Stimulated activated CD4-positive, alpha-beta T cell treated with anti-CD3 and anti-CD28 coated beads, TNF-alpha, amount 100 ng/mL, for 4 hours (primary cell): ENCODE results near the gene CWC25.
A peak's percentile ranks its signal among the peaks of the same experiment; 100 is the strongest.
"Not testable (repeated sequence)": the region's sequence is repeated elsewhere in the genome, so short reads cannot be mapped to it uniquely, and the experiment has no call there.

Experiments
- DNase-seq, 3 experiments: peaks; one replicate each; pipeline ENCODE4 v3.0.0-alpha.2; 2020; ENCODE audit warnings: low read depth in 3 of 3

CWC25 gene

DNA sequence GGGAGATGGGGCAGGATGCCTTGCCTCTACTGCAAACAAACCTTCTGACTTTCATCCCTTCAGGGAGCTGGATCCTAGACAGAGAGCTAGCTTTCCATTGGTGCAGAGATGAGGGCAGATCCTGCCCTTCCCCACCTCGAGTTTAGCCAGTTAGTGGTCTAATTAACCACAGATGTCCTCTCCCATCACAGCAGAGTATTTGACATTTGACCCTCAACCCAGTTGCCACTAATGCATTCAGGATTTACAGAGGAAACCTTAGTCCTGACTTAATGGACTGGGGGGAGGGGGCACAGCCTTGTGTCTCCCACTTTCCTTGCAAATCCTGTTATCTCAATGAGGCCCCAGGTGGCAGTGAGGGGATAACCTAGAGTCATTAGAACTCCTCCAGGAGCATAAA lies 35.9 kb downstream of the CWC25 start:
- DNase-seq, result no peak

DNA sequence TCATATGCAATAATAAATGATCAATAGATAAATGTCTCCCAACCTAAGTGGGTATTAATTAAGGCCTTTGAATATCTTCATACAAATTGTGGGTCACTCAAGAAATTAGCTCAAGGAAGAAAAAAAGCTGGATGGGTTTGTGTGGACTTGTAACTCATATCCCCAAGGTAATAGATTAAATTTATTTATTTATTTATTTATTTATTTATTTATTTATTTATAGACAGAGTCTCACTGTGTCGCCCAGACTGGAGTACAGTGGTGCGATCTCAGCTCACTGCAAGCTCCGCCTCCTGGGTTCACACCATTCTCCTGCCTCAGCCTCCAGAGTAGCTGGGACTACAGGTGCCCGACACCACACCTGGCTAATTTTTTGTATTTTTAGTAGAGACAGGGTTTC lies 37.1 kb downstream of the CWC25 start:
- not testable (repeated sequence) for DNase-seq

DNA sequence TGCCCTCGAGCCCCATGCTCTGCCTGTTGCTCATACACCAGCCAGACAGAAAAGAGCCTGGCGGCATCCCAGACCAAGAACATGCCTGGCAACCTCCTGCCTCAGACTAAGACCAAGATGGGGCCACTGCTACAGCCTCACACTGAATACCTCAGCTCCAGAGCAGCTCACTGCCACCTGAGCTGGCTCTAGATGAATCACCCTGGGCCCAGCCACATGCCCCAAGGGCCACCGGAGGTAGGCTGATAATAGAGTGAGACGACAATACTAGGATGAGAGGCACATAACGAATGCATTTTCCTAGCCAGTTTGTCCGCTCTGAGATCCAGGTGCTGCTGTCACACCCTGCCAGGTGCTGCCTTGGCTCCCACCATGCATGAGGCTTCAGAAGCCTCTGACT lies 38.7 kb downstream of the CWC25 start:
- no peak for DNase-seq

DNA sequence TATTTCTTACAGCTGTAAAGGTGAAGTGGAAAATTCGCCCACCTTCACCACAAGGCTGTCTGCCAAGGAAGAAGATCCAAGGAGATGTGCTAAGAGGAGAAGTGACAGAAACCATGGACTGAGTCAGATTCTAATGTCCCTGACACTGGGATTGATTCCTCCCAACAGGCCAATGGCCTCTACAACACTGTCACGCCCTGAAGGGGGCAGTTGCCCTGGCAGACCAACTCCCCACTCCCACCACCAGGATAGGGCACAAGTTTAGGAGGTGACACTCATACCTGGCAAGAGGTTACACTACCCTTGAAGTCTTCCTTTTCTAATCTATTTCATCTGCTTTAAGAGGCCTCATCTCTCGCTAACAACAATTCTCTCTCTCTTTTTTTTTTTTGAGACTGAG lies 41.9 kb downstream of the CWC25 start:
- DNase-seq, result no peak

DNA sequence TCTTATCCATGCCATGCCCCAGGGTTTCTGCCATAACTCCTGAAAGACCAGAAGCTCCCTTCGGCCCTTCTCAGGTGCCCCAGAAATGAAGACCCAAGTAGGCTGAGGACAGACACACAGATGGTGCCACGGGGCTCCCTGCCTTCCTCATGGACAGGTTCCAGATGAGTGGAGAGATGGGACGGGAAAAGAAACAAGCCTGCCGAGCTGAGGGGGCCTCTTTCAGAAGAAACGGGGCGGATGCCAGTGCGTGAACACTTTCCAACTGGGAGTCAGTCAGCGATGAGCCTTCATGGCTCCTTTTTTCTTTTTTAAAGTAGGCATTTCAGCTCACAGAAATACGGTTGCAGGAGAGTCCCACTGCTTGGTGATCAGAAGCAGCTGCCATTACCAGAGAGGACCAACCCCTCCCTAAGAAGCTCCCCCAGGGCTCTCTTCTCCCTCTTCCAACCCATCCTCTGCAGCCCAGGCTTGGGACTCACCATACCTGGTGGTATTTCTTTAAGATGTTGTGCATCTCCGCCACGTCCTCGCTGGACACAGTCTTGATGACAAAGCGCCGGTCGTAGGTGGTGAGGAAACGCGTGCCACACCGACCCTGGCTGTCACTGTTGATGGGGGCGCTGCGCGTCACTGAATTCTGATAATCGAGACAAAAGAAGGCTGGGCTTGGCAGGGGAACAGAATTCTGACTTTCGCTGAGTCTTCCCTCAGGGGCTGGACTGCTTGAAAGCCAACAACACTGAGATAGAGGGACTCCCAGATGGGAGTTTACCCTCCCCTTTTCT lies 45.0 kb downstream of the CWC25 start:
- no peak for DNase-seq

DNA sequence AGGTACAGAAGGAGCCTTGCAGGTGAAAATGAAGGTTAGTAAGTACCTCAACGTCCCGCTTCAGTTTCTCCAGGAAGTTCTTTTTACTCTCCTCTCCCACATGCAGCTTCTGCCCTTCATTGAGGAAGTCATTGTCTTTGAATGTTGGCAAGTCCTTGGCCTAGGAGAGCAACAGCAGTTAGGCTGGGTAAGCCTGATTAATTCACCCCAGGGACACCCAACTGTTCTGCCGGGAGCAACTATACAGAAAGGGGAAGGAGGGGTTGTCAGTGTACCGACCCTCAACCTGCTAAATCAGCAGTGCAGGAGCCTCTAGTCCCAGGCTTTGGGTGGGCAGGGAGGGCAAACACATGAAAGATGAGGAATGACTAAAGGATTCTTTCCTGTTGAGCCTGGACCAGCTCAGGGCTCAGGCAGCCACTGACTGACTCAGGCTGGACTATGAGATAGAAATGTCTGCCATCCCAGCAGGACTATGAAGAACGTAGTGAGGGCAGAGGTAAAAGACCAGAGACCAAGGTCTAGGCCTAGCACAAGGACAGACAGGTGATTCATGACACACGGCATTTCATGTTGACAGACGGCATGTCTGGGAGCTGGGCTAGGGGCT lies 47.4 kb downstream of the CWC25 start:
- no peak for DNase-seq

DNA sequence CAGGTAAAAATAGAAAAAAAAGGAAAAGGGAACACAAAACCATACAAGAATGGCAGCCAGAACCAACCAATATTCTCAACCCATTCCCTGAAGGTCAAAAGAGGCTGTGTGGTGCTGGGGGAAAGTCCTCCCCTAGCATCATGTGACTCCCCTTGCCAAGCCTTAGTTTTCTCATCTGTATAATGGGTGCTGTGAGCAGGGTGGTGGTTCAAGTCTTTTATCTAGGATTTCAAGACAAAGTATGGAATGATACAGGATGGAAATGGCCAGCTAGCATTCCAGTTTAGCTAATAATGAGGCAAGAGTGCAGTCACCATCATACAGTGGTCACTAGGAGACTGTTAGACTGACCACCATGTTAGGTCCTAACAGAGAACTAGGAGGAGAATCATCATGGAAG lies 51.9 kb downstream of the CWC25 start:
- DNase-seq, result no peak

DNA sequence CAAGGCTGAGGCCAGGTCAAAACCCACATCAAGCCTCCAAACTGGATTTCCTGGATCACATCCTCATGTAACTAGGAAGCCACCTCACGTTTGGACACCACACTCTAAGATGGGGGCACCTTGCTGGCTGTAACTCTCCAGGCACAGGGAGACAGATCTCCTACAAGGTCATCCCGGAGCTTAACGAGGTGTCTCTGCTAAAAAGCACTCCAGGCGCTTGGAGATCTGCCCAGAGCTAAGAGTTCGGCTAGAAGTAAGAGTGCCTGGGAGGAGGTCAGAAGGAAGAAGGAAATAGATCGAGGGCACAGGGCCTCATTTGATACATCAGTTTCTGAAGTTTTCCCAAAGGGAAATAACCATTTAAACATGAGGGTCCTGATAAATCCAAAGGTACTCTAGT lies 56.7 kb downstream of the CWC25 start:
- no peak for DNase-seq

DNA sequence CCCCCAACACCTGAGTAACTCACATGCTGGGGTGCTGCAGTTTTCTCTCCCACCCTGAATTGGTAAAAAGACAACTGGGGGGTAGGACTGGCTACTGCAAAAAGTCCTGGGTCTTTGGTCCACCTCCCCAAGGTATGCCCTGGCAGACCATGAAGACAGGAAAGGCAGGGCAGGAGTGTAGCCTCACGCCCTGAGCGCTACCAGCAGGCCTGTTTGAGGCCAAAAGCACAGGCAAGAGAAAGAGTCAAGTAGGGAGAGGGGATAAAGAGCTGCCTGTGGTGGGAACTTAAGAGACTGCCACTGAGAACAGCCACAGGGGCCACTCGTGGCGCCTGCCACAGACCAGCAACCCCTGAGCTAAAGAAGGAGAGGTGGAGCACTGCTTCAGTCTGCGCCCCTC lies 58.8 kb downstream of the CWC25 start:
- DNase-seq, result no peak

DNA sequence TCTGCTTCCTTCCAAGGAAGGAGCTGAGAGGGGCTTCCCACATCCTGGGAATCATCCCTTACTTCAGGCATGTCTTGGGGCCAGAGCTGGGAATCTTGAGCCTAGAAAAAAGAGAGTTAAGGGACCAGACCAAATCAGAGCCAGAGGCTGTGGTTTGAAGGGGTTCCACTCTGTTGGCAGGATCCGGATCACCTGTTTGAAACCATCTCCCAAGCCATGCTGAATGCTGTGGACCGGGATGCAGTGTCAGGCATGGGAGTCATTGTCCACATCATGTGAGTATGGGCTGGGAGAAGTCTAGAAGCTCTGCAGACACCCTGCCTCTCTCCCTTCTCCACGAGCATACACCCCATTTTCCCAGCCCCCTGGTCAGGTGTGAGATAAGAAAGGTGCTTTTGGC lies 62.9 kb downstream of the CWC25 start:
- DNase-seq, result no peak

DNA sequence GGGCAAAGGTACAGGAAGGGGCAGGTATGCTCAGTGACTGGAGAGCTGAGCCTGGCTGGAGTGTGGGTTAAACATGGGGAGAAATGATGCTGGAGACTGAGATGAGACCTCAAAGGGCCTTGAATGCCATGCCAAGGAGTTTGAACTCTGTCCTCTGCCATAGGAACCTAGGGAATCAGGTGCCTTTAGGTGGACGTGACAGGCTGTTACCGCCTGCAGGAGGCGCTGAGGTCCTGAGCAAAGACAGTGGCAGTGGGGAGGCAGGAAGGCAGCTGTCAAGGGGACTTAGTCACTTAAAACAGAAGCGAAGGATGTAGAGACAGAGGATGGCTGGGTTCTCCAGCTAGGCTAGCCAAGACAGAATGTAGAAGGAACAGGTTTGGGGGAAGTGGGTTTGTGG lies 63.5 kb downstream of the CWC25 start:
- DNase-seq, result no peak

DNA sequence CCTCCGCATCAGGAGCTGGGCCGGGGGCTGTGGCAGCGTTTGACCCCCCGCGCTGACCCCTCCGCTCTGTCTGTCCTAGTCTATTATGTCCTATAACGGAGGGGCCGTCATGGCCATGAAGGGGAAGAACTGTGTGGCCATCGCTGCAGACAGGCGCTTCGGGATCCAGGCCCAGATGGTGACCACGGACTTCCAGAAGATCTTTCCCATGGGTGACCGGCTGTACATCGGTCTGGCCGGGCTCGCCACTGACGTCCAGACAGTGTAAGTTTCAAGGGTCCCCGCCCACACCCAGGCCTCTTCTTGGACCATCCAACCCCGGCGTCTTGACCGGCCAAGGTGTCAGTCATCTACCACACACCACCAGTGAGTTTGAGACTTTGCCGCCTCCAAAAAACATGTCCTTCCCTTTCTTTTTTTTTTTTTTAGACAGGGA lies 72.0 kb downstream of the CWC25 start:
- no peak for DNase-seq

DNA sequence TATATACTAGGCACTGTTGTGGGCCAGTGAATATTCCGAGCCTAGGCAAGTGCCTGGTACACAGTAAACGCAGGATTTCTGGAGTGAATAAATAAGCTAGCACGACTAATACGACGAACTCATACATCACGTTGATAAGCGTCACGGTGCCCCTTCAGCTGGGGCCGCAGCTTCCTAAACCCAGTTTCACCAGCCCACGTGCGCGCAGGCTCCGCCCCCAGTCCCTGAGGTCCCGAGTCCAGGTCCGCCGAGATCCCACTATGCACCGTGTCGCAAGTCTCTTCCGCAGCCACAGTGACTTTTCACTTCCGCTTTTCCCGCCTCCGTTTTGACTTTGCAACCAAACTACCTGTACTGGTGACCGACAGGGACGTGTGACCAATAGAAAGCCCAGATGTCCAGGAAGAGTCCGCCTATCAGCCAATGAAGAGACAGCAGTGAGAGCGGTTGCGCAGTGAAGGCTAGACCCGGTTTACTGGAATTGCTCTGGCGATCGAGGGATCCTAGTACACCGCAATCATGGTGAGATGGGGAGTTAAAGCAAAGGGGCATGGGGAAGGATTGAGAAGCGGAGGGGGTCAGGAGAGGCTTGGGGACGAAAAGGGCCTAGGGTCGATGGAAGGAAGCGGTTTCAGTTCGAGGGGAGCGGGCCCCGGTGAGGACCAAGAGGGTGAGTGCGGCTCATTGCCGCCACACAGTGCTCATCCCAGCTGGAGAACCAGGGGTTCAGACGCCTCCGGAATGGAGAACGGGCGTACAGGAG lies 72.6 kb downstream of the CWC25 start, which contains the start of gene PSMB3:
TSS of gene PSMB3 (plus strand) at position 434 of the 763 bp plus-strand sequence. CDS start at position 520, 86 bp downstream.
- DNase-seq, result peak; percentile 85 to 94 (median 92)

DNA sequence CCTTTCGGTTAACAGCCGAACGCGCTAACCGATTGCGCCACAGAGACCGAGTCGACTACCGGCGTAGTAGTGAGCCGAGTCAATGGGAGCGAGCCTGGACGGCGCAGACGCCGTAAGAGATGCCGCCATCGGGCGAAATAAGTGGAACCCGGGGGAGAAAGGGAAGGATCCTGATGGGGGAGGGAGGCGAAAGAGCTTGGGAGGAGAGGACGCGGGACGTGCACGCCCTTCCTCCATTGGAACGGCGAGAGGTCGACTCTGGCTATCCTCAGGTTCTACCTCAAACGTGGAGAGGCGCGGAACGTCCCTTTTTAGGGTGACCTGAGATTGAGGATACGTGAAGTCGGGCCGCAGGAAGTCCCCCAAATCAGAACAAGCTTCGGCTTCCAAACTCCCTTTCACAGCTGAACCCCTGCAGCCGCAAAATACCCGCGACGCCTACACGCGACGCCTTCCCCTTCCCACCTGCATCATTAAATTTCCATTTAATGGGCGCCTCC lies 73.3 kb downstream of the CWC25 start:
- peak; percentile 66 to 84 (median 71) for DNase-seq

DNA sequence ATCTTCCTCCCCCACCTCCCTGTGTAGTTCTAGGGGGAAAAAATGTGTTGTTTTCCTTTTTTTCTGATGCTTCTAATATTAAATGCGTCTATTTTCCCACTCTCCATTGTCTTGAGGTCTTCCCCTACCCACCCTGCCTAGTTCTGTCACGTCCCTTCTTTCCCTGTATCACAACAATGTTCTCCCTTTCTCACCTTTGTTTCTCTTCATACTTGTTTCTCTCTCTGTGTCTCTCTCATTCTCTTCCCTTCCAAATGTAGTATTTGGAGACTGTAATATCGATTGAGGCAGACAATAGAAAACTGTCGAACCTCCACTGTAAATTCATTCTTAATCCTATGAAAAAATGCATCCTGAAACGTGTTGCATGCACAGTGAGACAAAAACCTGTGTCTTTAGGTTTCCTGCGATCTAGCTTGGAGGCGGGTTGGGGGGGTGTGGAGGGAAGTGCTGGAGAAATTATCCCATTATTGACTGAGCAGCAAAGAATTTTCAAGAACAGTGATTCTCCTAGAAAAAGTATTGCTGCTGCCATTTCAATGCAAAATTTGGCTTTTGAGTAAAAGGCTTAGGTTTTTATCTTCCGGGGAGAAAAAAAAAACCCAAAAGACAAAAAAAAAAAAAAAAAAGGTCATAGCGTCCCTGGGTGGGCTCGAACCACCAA lies 73.8 kb downstream of the CWC25 start:
- no peak for DNase-seq
